HG03108 (cell line): Measurements from ENCODE around the gene UBC.
"Not testable (repeated sequence)": the region's sequence is repeated elsewhere in the genome, so short reads cannot be mapped to it uniquely, and the experiment has no call there.

Source experiments
- ATAC-seq: cut with Tn5 transposase; IDR thresholded peaks from one replicate; pipeline ENCODE4 v1.9.1; 2021; ENCODE audit warnings: moderate library complexity; ENCODE audit not compliant: unreplicated experiment

The UBC gene

GRCh38 chr12:124893792-124894516, 20.5 kb downstream of the UBC start:
- ATAC-seq: no peak

DNA sequence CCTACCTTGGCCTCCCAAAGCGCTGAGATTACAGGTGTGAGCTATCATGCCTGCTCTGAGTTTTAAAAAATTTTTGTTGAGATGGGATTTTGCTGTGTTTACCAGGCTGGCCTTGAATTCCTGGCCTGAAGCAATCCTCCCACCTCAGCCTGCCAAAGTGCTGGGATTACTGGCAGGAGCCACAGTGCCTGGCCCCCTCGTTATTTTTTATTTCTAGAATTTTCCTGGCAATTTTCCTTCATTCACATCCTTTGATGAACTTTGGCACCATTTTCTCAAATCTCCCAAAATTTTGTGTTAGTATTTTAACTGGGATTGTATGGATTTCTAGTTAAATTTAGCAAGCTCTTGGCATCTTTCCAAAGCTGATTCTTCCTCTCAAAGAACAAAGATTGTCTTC, 26.2 kb downstream of the UBC start:
- ATAC-seq: no peak

DNA sequence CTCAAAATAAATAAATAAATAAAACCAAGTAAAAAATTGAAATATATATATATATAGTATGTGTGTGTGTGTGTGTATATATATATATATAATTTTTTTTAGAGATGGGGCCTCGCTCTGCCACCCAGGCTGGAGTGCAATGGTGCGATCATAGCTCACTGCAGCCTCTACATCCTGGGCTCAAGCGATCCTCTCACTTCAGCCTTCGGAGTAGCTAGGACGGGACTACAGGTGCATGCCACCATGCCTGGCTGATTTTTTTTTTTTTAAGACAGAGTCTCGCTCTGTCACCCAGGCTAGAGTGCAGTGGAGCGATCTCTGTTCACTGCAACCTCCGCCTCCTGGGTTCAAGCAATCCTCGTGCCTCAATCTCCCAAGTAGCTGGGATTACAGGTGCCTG, 26.7 kb downstream of the UBC start:
- not testable (repeated sequence) for ATAC-seq

DNA sequence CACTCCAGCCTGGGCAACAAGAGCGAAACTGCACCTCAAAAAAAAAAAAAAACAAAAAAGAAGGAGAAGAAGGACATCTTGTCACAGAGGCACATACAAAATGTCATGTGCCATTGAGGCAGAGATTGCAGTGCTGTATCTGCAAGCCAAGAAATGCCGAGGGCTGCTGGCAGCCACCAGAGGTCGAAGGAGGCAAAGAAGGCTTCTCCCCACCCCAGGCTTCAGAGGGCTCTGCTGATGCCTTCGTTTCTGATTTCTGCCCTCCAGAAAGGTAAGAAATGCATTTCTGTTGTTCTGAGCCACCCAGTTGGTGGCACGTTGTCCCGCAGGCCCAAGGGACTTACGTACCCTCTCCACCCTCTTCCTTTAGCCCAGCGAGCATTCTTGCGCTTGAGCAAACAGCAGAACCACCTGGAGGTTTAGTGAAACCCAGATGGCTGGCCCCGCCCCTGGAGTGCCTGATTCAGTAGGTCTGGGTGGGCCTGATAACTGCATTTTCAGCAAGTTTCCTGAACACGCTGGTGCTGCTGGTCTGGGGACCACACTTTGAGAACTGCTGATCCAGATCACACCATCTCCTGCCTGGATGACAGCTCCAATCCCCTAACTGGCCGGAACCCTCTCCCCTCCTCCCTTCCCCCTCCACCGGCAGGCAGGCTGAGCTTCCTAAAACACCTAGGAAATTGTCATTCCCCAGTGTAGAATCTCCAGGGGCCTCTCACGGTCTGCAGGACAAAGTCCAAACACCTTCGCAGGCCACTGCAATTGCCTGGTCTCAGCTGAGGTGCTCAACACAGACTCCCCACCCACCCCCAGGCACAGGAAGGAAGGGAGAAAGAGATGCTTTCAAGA, 29.6 kb downstream of the UBC start:
- ATAC-seq: peak; percentile 81

DNA sequence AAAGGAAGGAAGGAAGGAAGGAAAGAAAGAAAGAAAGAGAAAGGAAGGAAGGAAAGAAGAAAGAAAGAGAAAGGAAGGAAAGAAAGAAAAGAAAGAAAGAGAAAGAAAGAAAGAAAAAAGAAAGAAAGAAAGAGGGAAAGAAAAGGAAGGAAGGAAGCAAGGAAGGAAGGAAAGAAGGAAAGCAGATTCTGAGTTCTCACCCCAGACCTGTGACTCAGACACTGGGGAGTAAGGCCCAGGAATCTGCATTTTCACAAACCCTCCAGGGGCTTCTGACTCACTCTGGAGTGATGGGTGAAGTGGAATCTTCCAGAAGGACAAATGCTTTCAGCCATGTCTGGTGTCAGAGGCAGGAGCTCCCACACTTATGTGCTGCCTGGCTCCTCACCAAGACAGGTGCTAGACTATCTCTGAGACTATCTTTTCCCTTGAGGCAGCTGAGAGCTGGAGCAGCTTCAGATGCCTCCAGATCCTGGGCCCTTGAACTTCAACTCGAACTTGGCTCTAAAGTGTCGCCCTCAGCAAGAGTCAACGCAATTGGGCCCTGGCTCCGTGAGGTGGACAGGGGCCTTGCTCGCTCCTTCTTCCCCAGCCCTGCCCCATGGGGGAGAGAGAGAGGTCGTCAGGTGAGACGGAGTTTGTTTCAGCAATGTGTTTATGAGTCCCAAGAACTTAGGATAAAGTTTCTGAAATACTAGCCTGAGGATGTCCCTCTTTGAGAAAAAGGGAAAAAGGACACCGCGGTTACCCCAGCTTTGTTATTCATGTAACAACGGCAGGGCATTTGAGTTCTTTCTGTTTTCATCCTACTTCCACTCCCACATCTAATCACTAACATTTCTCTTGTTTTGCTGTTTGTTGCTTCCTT, 31.0 kb downstream of the UBC start:
- no peak for ATAC-seq

GRCh38 chr12:124881123-124881522, 33.3 kb downstream of the UBC start:
- ATAC-seq: no peak

DNA sequence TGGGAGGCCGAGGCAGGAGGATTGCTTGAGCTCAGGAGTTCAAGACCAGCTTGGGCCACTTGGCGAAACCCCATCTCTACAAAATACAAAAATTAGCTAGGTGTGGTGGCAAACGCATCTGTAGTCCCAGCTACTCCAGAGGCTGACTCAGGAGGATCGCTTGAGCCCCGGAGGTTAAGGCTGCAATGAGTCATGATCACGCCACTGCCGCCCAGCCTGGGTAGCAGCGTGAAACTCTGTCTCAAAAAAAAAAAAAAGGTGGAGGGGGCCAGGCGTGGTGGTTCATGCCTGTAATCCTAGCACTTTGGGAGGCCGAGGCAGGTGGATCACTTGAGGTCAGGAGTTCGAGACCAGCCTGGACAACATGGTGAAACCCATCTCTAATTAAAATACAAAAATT, 34.1 kb downstream of the UBC start:
- ATAC-seq: not testable (repeated sequence)

GRCh38 chr12:124878795-124879516, 35.5 kb downstream of the UBC start:
- ATAC-seq: no peak

DNA sequence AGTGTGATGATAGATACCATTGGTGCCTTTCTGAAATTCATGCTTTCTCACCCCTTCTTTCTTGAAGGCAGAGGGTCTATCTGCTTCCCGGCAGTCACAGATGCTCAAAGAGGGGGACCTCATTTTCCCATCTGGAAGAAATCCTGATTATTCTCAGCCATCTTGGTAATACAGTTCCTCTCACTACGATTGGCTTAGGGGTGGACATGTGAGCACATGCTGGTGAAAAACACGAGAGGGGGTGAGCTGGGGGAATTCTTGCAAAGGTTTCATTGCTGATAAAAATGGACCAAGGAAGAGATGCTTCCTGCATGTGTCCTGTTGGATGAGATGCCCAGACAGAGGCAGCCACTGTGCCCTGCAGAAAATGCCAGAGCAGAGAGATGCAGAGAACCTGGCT, 37.0 kb downstream of the UBC start:
- no peak for ATAC-seq

GRCh38 chr12:124876171-124876570, 38.3 kb downstream of the UBC start:
- no peak for ATAC-seq

DNA sequence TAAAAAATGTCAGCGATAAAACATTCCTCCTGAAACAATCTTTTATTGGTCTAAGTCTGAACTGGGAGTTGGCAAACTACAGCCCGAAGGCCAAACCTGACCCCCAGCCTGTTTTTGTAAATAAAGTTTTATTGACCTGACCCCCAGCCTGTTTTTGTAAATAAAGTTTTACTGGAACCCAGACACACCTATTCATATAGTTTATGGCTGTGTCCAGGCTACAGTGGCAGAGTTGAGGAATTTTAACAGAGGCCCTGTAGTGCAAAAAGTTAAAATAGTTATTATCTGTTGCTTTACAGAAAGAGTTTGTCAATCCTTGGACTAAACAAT, 38.7 kb downstream of the UBC start:
- ATAC-seq: no peak

GRCh38 chr12:124874988-124875802, 39.3 kb downstream of the UBC start:
- ATAC-seq: no peak

GRCh38 chr12:124874188-124874587, 40.3 kb downstream of the UBC start:
- no peak for ATAC-seq

GRCh38 chr12:124872068-124872719, 42.3 kb downstream of the UBC start:
- no peak for ATAC-seq

- no peak for ATAC-seq
Observed at GRCh38 chr12:124871297-124871696, 43.2 kb downstream of the UBC start.

DNA sequence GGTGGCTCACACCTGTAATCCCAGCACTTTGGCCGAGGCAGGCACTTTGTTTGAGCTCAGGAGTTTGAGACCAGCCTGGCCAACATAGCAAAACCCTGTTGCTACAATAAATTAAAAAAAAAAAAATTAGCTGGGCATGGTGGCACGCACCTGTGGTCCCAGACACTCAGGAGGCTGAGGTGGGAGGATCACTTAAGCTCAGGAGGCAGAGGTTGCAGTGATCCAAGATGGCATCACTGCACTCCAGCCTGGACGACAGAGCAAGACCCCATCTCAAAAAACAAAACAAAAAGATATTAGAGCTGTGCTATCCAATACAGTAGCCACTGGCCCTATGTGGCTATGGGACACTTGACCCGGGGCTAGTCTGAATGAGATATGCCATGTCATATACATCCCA, 43.9 kb downstream of the UBC start:
- no peak for ATAC-seq

- ATAC-seq: no peak
Observed at GRCh38 chr12:124869059-124869665, 45.3 kb downstream of the UBC start.

- no peak for ATAC-seq
Observed at GRCh38 chr12:124868252-124869058, 46.0 kb downstream of the UBC start.
